ENCODE measurements around the gene MLPH. TPM values are rescaled to one million over a fixed set of nuclear protein-coding genes. Genes with fewer than 3 reads are reported as not detected.

The MLPH gene
- total RNA-seq, 1 donor from 2014 or later = not detected

GRCh38 chr2:237517990-237518389 is 30.9 kb downstream of the MLPH start:
- no peaks in the 10 kb centered on the region for H3K9me3 Mint-ChIP-seq
- H3K27me3 Mint-ChIP-seq (ENCODE audit: insufficient read depth, low read depth) = peaks cover 7% of the 10 kb centered on the region
- H3K27me3 ChIP-seq = no peaks in the 10 kb centered on the region
- peaks cover 2% of the 10 kb centered on the region for H4K20me1 ChIP-seq (ENCODE audit: low read depth)
- no peaks in the 10 kb centered on the region for H3K36me3 Mint-ChIP-seq
- no peak overlapping the region for H2AFZ ChIP-seq (replicated peaks)
- no peaks in the 10 kb centered on the region for H3F3A ChIP-seq (ENCODE audit: low read depth)
- no peak overlapping the region for H3K4me2 ChIP-seq
- H3K27ac ChIP-seq = no peak overlapping the region
- H3K4me1 Mint-ChIP-seq = peaks cover 16% of the 10 kb centered on the region
- TF ChIP-seq EZH2 (IDR thresholded peaks at IDR 0.05) (no peak), EZH2phosphoT487 (IDR thresholded peaks at IDR 0.05) (no peak), CTCF (IDR thresholded peaks at IDR 0.05) (no peak)
- no peak overlapping the region for H3K4me3 ChIP-seq
- no peak overlapping the region for H3K4me3 Mint-ChIP-seq
- no peak overlapping the region for H3K9ac ChIP-seq
- DNase-seq (ENCODE audit: low spot score) = no peak
- no peaks in the 10 kb centered on the region for H3K79me2 ChIP-seq (ENCODE audit: low read depth)
- no peak overlapping the region for H3K27ac Mint-ChIP-seq
- no peaks in the 10 kb centered on the region for H3K4me1 ChIP-seq
- H3K9me3 ChIP-seq (ENCODE audit: low read depth) = no peaks in the 10 kb centered on the region
- no peaks in the 10 kb centered on the region for H3K36me3 ChIP-seq

GRCh38 chr2:237519506-237520245 is 32.6 kb downstream of the MLPH start:
- no peaks in the 10 kb centered on the region for H3K9me3 Mint-ChIP-seq
- peaks cover 8% of the 10 kb centered on the region for H3K27me3 Mint-ChIP-seq (ENCODE audit: insufficient read depth, low read depth)
- H3K4me3 Mint-ChIP-seq = no peak overlapping the region
- no peaks in the 10 kb centered on the region for H3K36me3 Mint-ChIP-seq
- Histone ChIP-seq H3K4me3 (no peak overlapping the region), H3K4me1 (no peaks in the 10 kb centered on the region), H3K9me3 (ENCODE audit: low read depth) (no peaks in the 10 kb centered on the region), H2AFZ (replicated peaks) (no peak overlapping the region), H3K27me3 (no peaks in the 10 kb centered on the region), H3K27ac (no peak overlapping the region), H3F3A (ENCODE audit: low read depth) (no peaks in the 10 kb centered on the region), H3K9ac (no peak overlapping the region), H4K20me1 (ENCODE audit: low read depth) (no peaks in the 10 kb centered on the region), H3K4me2 (no peak overlapping the region), H3K79me2 (ENCODE audit: low read depth) (no peaks in the 10 kb centered on the region), H3K36me3 (no peaks in the 10 kb centered on the region)
- no peak for DNase-seq (ENCODE audit: low spot score)
- H3K4me1 Mint-ChIP-seq = peaks cover 4% of the 10 kb centered on the region
- no peak for TF ChIP-seq EZH2 (IDR thresholded peaks at IDR 0.05)
- TF ChIP-seq EZH2phosphoT487 (IDR thresholded peaks at IDR 0.05) = no peak
- TF ChIP-seq CTCF (IDR thresholded peaks at IDR 0.05) = no peak
- no peak overlapping the region for H3K27ac Mint-ChIP-seq

- Mint-ChIP-seq H3K4me3 (no peak overlapping the region), H3K4me1 (no peaks in the 10 kb centered on the region), H3K27me3 (ENCODE audit: insufficient read depth, low read depth) (peaks cover 10% of the 10 kb centered on the region), H3K27ac (no peak overlapping the region), H3K9me3 (no peaks in the 10 kb centered on the region), H3K36me3 (no peaks in the 10 kb centered on the region)
- H3K4me1 ChIP-seq = no peaks in the 10 kb centered on the region
- no peak overlapping the region for H3K4me3 ChIP-seq
- H3K4me2 ChIP-seq = no peak overlapping the region
- no peak overlapping the region for H2AFZ ChIP-seq (replicated peaks)
- no peak for DNase-seq (ENCODE audit: low spot score)
- H3K9me3 ChIP-seq (ENCODE audit: low read depth) = no peaks in the 10 kb centered on the region
- no peak overlapping the region for H3K9ac ChIP-seq
- H3K79me2 ChIP-seq (ENCODE audit: low read depth) = no peaks in the 10 kb centered on the region
- TF ChIP-seq EZH2 (IDR thresholded peaks at IDR 0.05) = no peak
- no peaks in the 10 kb centered on the region for H3K27me3 ChIP-seq
- H3F3A ChIP-seq (ENCODE audit: low read depth) = no peaks in the 10 kb centered on the region
- H3K27ac ChIP-seq = no peak overlapping the region
- H4K20me1 ChIP-seq (ENCODE audit: low read depth) = no peaks in the 10 kb centered on the region
- no peaks in the 10 kb centered on the region for H3K36me3 ChIP-seq
Observed at GRCh38 chr2:237520290-237520689, 33.2 kb downstream of the MLPH start.

GRCh38 chr2:237524631-237525030 is 37.6 kb downstream of the MLPH start:
- peaks cover 4% of the 10 kb centered on the region for H3K27me3 Mint-ChIP-seq (ENCODE audit: insufficient read depth, low read depth)
- DNase-seq (ENCODE audit: low spot score) = no peak
- Histone ChIP-seq H3K4me2 (no peak overlapping the region), H3K4me1 (no peaks in the 10 kb centered on the region), H3K9ac (no peak overlapping the region), H4K20me1 (ENCODE audit: low read depth) (no peaks in the 10 kb centered on the region), H3K4me3 (no peak overlapping the region), H2AFZ (replicated peaks) (no peak overlapping the region), H3F3A (ENCODE audit: low read depth) (no peaks in the 10 kb centered on the region), H3K27me3 (no peaks in the 10 kb centered on the region), H3K27ac (no peak overlapping the region), H3K9me3 (ENCODE audit: low read depth) (no peaks in the 10 kb centered on the region), H3K36me3 (no peaks in the 10 kb centered on the region), H3K79me2 (ENCODE audit: low read depth) (no peaks in the 10 kb centered on the region)
- no peaks in the 10 kb centered on the region for H3K9me3 Mint-ChIP-seq
- H3K4me3 Mint-ChIP-seq = no peak overlapping the region
- TF ChIP-seq EZH2phosphoT487 (IDR thresholded peaks at IDR 0.05) (no peak), CTCF (IDR thresholded peaks at IDR 0.05) (no peak)
- H3K4me1 Mint-ChIP-seq = no peaks in the 10 kb centered on the region
- no peaks in the 10 kb centered on the region for H3K36me3 Mint-ChIP-seq
- no peak overlapping the region for H3K27ac Mint-ChIP-seq

Data from neural progenitor cell (in vitro differentiated cells).